Subcutaneous adipose tissue (tissue), 4 donors: ENCODE results near the gene HSD17B3. TPM values are rescaled to one million over a fixed set of nuclear protein-coding genes. Genes with fewer than 3 reads are reported as not detected.

Experiments used
- CTCF ChIP-seq: fragments of 450-650 bp; IDR thresholded peaks from one replicate; pipeline ENCODE4 v1.5.1; 2016; ENCODE audit warnings: low read depth, mild to moderate bottlenecking, control low read depth, antibody characterized with exemption, moderate library complexity
- total RNA-seq, 4 donors: library from RNA; depleted of rRNA; stranded (reverse); fragments of >200 nt; gene quantifications; one replicate each; pipeline ENCODE4 v1.1.0, GENCODE V29; 2016

The HSD17B3 gene
- total RNA-seq, 4 donors from 2014 or later, result 2.6 TPM; not detected in 3

- no peak for TF ChIP-seq CTCF
These were observed 43.0 kb downstream of the HSD17B3 start for GRCh38 chr9:96258967-96259366.

DNA sequence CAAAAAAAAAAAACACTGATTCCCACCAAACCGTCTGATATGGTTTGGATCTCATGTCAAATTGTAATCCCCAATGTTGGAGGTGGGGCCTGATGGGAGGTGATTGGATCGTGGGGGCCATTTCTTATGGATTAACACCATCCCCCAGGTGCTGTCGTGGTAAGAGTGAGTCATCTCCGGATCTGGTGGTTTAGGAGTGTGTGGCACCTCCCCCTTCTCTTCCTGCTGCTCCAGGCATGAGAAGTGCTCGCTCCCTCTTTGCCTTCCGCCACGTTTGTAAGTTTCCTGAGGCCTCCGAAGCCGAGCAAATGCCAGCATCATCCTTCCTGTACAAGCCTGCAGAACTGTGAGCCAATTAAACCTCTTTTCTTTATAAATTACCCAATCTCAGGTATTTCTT lies 45.2 kb downstream of the HSD17B3 start:
- TF ChIP-seq CTCF, result no peak

DNA sequence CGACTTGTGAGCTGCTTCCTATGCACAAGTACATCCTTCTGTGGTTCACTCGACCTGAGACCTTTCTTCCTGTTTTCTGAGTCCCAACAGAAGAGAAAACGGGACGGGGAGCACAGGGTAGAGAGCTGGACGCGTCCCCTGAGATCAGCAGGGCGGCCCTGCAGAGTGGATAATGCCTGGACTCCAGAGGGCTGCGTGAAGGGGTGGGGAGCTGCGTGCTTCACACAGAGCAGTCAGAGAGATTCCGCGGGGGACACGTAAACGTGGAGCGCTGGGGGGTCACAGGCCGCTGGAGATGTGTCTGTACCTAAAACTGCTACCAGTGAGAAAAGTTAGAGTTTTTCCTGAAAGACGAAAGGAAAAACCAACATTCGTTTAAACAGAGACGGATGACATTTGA lies 46.3 kb downstream of the HSD17B3 start:
- TF ChIP-seq CTCF, result no peak

- no peak for TF ChIP-seq CTCF
These were observed 48.8 kb downstream of the HSD17B3 start for GRCh38 chr9:96253059-96253696.

DNA sequence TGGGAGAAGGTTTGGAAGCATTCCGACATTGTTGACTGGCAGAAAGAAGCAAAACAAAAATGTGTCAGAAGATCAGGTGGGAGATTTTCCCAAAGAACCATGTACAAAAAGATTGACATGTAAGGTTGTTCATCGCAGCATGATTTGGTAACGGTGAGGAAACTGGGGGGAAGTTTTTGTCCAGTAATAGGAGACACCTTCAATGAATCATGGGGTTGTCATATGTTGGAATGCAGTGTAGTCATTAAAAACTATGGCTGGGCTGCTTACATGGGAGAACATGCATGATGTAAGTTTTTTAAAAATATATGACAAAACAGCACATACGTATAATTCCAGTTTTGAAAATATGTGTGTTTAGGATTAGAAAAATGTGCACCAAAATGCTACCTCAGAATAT lies 50.5 kb downstream of the HSD17B3 start:
- no peak for TF ChIP-seq CTCF

DNA sequence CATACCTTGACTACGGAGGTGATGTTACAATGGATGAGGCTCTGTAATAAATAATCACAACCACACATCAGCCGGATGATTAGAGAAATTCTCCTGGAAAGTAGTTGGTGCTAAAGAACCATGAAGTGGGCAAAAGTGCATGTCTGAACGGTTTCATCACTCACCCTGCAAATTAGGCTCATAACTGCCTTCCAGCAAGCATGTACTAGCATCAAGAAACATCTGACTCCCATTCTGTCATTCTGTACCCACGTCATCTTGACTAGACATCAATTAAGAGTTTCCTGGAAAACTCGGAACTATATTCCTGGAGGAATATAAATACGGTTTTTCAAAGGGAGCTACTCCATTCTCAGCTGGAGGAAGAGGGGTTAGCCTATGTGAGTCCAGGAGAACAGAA lies 52.2 kb downstream of the HSD17B3 start:
- no peak for TF ChIP-seq CTCF

DNA sequence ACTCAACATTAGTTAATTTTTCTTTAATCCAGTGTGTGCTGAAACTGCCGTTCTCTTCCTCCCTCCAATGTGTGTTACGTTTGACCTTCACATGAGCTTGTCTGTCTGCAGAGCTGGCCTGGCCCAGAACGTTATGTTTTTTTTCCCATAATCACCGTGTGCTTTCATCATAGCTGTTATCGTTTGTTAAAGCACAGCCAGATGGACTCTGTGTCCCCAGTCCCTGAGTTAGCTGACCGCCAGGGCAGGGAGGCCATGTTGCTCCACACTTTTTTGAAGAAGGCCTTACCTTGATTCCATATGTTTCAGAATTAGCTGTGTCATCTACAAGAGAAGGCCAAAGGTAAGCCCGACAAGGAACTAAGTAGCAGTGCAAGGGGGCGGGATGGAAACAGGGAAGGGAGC lies 55.7 kb downstream of the HSD17B3 start:
- no peak for TF ChIP-seq CTCF
